Measurements from ENCODE around the gene CASR. TPM values are rescaled to one million over a fixed set of nuclear protein-coding genes. Genes with fewer than 3 reads are reported as not detected.
A peak's percentile ranks its signal among the peaks of the same experiment; 100 is the strongest.

Gene CASR, protein sequence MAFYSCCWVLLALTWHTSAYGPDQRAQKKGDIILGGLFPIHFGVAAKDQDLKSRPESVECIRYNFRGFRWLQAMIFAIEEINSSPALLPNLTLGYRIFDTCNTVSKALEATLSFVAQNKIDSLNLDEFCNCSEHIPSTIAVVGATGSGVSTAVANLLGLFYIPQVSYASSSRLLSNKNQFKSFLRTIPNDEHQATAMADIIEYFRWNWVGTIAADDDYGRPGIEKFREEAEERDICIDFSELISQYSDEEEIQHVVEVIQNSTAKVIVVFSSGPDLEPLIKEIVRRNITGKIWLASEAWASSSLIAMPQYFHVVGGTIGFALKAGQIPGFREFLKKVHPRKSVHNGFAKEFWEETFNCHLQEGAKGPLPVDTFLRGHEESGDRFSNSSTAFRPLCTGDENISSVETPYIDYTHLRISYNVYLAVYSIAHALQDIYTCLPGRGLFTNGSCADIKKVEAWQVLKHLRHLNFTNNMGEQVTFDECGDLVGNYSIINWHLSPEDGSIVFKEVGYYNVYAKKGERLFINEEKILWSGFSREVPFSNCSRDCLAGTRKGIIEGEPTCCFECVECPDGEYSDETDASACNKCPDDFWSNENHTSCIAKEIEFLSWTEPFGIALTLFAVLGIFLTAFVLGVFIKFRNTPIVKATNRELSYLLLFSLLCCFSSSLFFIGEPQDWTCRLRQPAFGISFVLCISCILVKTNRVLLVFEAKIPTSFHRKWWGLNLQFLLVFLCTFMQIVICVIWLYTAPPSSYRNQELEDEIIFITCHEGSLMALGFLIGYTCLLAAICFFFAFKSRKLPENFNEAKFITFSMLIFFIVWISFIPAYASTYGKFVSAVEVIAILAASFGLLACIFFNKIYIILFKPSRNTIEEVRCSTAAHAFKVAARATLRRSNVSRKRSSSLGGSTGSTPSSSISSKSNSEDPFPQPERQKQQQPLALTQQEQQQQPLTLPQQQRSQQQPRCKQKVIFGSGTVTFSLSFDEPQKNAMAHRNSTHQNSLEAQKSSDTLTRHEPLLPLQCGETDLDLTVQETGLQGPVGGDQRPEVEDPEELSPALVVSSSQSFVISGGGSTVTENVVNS
- 0.02 TPM in 1 of 2 replicates, not detected in the other for total RNA-seq (2021)
- long read RNA-seq: 0 reads

DNA sequence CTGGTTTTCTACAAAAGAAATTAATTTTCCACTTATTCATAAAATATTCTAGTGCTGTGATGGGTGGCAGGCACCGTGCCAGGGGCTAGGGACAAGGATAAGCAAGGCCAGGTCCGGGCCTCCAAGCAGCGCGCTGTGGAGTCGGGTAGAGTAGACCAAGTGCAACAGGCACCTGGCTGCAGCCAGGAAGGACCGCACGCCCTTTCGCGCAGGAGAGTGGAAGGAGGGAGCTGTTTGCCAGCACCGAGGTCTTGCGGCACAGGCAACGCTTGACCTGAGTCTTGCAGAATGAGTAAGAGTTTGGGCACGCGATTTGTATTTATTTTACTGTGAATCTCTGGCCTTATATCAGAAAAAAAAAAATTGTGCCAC, at the start of gene CASR:
TSS of gene CASR (plus strand) at position 148 of the 372 bp plus-strand sequence. CDS start 70,522 bp downstream, outside the sequence.
- H4K8ac ChIP-seq (replicated peaks; ENCODE audit: insufficient read length, low read depth, low read length): no peak within 1 kb of the TSS
- H2BK20ac ChIP-seq (ENCODE audit: low read depth, low read length, poor library complexity, severe bottlenecking): no peak within 1 kb of the TSS
- H3K9me3 ChIP-seq (ENCODE audit: control insufficient read depth, low read depth, low read length): no peaks in the 10 kb centered on the region
- peaks cover 5% of the 10 kb centered on the region; the same call in 1 of the 2 replicates for H3K27me3 ChIP-seq (ENCODE audit: insufficient read depth, low read length)
- H2BK15ac ChIP-seq (ENCODE audit: low read depth, low read length): no peak within 1 kb of the TSS
- Mint-ChIP-seq H3K4me3 (peak within 1 kb of the TSS; percentile 73 to 90), H3K4me1 (peaks cover 13 to 14% of the 10 kb centered on the region in 2 experiments), H3K9me3 (no peaks in the 10 kb centered on the region), H3K36me3 (ENCODE audit: insufficient read depth in 1 of 3, low read depth in 3 of 3) (no peaks in the 10 kb centered on the region), H3K27me3 (ENCODE audit: low read depth) (peaks cover 88% of the 10 kb centered on the region), H3K27ac (no peak within 1 kb of the TSS)
- WGBS (ENCODE audit: extremely low coverage, insufficient read length, low lambda C conversion rate): no CpG with 5 or more reads among the region's 14 CpGs
- no peak within 1 kb of the TSS for H3K56ac ChIP-seq (ENCODE audit: insufficient read length, low read depth, low read length)
- H3K79me1 ChIP-seq (ENCODE audit: insufficient read depth, low read depth, low read length, poor library complexity, severe bottlenecking): no peaks in the 10 kb centered on the region
- no peak within 1 kb of the TSS for H2BK120ac ChIP-seq (ENCODE audit: low read depth, low read length, poor library complexity, severe bottlenecking)
- no peak within 1 kb of the TSS for H3K4ac ChIP-seq (ENCODE audit: low read depth, low read length)
- H3K23ac ChIP-seq (ENCODE audit: insufficient read length, low read depth, low read length): no peak within 1 kb of the TSS
- DNase-seq: peak; percentile 57
- H4K5ac ChIP-seq (ENCODE audit: insufficient read length, low read depth, low read length): no peak within 1 kb of the TSS
- H2BK12ac ChIP-seq (ENCODE audit: insufficient read length, low read depth, low read length): no peak within 1 kb of the TSS
- TF ChIP-seq, protein P1, sequence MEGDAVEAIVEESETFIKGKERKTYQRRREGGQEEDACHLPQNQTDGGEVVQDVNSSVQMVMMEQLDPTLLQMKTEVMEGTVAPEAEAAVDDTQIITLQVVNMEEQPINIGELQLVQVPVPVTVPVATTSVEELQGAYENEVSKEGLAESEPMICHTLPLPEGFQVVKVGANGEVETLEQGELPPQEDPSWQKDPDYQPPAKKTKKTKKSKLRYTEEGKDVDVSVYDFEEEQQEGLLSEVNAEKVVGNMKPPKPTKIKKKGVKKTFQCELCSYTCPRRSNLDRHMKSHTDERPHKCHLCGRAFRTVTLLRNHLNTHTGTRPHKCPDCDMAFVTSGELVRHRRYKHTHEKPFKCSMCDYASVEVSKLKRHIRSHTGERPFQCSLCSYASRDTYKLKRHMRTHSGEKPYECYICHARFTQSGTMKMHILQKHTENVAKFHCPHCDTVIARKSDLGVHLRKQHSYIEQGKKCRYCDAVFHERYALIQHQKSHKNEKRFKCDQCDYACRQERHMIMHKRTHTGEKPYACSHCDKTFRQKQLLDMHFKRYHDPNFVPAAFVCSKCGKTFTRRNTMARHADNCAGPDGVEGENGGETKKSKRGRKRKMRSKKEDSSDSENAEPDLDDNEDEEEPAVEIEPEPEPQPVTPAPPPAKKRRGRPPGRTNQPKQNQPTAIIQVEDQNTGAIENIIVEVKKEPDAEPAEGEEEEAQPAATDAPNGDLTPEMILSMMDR (conservative IDR thresholded peaks at IDR 0.05): no peak
- no peak within 1 kb of the TSS for H2AK5ac ChIP-seq (ENCODE audit: insufficient read length, low read length)
- H4K91ac ChIP-seq (ENCODE audit: insufficient read length, low read depth, low read length): no peak within 1 kb of the TSS
- H3T11ph ChIP-seq (ENCODE audit: low read length): no peak within 1 kb of the TSS
- no peak within 1 kb of the TSS for H3K9ac ChIP-seq (ENCODE audit: extremely low read depth, insufficient read length, low read length)
- H3K23me2 ChIP-seq (ENCODE audit: insufficient read length, low read depth, low read length, poor library complexity, severe bottlenecking): peaks cover 6% of the 10 kb centered on the region
- H4K20me1 ChIP-seq (ENCODE audit: control insufficient read depth, insufficient read depth, insufficient read length): no peaks in the 10 kb centered on the region
- H3K4me1 ChIP-seq (ENCODE audit: insufficient read depth, low read length): no peaks in the 10 kb centered on the region
- peak within 1 kb of the TSS; percentile 58 for H3K4me2 ChIP-seq (ENCODE audit: insufficient read depth, insufficient read length, low read length)
- no peak within 1 kb of the TSS for H3K18ac ChIP-seq (ENCODE audit: insufficient read length, low read depth, low read length)
- no peak within 1 kb of the TSS for H2AFZ ChIP-seq (ENCODE audit: low read length)
- H3K27ac ChIP-seq (ENCODE audit: insufficient read length, low read depth, low read length): no peak within 1 kb of the TSS
- no peak within 1 kb of the TSS for H3K14ac ChIP-seq (ENCODE audit: insufficient read depth, low read length)
- no peak within 1 kb of the TSS for H2BK5ac ChIP-seq (ENCODE audit: insufficient read length, low read length)
- no peaks in the 10 kb centered on the region for H3K79me2 ChIP-seq (ENCODE audit: insufficient read depth, low read length)
